HG02678 (cell line): ENCODE results near the gene HAGHL.
"Not testable (repeated sequence)": the region's sequence is repeated elsewhere in the genome, so short reads cannot be mapped to it uniquely, and the experiment has no call there.

Experiments
- ATAC-seq: cut with Tn5 transposase; IDR thresholded peaks from one replicate; pipeline ENCODE4 v1.9.1; 2021; ENCODE audit warnings: mild to moderate bottlenecking, moderate library complexity; ENCODE audit not compliant: unreplicated experiment

Gene HAGHL

DNA sequence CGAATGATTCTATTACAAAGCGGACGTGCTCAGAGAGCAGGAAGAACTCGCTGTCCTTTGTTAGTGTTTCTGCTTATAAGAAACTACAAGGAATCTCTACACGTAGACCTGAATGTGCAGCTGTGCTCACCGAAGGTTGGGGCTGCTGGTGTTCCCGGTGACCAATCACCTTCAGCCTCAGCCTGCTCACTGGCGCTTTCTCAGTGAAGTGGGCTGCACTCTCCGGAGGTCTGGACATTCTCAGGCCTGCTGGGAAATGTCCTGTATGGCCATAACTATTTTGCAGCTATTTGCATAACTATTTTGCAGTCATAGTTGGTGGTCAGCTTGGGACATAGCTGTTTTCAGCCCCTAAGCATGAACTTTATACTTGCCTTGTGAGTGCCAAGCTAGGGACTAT, 23.6 kb downstream of the HAGHL start:
- no peak for ATAC-seq

DNA sequence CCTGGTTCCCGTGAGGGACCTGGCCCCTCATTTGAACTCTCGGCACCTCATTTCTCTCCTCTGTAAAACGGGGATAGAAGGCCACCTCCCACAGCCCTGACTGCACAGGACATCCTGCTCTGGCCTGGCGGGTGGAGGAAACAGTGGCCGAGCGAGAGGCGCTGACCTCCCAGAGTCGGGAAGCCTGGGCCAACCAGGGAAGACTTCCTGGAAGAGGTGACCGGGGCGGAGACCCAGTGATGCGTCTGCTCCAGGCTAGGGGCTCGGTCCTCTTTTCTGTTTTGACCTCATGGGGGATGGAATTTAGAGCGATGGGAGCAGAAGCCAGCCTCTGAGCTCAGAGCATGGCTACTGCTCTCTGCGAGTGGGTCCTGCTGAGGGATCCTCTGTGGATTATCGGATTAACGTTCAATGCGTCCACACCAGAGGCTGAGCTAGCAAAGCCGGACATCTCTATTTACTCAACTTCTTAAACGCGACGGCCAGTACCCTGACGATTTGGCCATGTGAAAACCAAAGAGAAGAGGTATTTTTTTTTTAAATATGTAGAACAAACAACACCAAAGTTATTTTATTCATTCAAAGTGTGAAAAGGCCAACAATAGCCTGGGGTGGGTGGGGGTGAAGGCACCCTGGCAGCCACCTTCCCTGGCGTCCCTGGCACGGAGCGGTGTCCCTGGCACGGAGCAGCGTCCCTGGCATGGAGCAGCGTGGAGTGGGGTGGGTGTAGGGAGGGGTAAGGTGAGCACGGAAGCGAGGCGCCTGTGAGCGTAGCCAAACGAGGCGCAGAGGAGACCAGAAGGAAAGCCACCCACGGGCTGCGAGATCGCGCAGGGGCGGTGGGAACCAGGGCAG, 24.5 kb downstream of the HAGHL start:
- no peak for ATAC-seq

DNA sequence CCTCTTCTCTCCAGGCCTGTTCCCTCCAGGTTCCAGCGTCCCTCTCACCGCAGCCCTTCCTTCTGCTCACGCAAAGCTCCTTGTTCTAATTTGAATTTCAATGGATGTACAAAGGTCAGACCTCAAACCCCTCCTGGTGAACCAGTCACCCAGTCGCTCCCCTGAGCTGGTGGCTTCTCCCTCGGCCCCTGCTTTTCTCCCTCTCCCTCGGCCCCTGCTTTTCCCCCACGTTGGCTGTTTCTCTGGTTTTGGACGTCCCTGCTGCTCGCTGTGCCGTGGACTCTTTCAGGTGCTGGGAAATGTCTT, 25.1 kb downstream of the HAGHL start:
- ATAC-seq: no peak

DNA sequence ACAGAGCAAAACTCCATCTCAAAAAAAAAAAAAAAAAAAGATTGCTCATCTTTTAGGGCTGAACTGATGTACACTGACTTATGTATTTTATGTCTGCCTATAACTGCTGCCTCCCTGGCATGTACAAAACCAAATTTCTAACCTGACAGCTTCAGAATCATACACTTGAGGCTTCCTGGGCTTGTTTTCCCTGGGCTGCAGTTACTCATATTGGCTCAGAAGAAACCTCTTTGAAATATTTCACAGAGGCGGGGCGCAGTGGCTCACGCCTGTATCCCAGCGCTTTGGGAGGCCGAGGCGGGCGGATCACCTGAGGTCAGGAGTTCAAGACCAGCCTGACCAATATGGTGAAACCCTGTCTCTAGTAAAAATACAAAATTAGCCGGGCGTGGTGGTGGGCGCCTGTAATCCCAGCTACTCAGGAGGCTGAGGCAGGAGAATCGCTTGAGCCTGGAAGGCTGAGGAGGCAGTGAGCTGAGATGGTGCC, 27.3 kb downstream of the HAGHL start:
- not testable (repeated sequence) for ATAC-seq

DNA sequence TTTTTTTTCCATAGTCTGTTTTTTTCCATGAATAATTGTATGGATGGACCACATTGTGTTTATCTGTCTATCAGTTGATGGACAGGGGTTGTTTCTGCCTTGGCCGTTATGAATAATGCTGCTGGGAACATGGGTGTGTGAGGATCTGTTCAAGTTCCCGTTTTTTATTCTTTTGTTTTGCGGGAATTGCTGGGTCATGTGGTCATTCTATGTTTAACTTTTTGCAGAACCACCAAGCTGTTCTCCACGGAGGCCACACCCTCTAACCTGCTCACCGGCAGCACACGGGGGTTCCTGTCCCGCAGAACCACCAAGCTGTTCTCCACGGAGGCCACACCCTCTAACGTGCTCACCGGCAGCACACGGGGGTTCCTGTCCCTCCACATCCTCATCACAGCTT, 27.8 kb downstream of the HAGHL start:
- no peak for ATAC-seq

DNA sequence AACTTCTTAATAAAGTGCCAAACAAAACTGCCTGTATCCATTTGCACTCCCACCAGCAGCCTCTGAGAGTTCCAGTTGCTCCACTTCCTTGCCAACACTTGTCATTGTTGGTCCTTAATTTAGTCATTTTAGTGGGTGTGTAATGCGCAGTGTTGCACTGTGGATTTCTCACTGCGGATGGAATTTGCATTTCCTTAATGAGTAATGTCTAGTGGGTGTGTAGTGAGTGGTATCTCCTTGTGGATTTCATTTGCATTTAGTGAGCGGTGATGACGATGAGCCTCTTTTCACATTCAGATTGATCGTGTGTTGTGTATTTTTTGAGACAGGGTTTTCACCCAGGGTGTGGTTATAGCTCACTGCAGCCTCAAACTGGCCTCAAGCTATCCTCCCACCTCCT, 29.5 kb downstream of the HAGHL start:
- no peak for ATAC-seq

DNA sequence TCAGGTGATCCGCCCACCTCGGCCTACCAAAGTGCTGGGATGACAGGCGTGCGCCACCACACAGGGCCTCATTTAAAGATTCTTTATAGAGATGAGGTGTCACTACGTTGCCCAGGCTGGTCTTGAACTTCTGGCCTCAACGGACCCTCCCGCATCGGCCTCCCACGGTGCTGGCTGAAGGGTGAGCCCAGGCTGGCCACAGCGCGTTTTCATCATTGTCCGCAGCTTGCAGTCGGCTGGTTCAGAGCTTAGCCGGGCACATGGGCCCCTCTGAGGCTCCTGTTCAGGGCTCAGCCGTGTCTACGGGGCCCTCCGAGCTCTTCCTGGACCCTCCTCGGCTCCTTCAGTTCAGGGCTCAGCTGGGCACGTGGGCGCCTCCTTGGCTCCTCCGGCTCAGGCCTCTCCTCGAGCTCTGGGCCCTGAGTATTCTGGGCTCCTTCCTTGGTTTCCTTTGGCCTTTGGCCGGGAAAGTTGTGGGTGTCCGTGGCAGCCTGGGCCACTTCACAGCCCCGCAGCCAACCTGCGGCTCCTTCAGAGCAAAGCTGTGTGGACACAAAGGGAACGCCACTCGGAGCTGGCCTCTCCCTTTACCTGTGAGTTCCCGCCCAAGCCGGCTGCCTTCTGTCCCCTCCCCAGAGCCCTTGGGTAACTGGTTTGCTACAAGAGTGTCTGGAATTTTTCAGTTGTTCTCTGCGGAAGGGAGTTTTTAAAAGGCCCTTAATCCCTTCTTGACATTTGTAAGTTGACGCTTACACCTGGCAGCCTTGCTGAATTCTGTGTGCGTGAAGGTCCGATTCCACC, 32.4 kb downstream of the HAGHL start:
- ATAC-seq: no peak

DNA sequence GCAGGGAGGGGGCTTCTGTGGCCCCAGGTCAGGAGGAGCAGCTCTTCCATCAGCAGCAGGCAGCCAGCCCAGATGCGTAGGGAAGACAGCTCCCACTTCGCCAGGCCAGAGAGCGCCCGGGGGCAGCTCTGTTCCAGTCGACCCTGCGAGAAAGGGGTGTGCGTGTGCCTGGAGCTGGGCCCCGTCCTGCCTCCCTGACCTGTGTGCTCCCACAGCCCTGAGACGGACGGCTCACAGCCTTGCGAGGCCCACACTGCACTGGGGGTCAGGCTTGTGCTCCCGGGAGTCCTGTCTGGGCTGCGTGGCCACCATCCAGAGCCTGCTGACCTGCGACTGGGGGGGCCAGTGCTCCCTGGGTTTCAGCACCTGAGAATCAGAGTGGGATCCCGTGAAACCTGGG, 33.2 kb downstream of the HAGHL start:
- no peak for ATAC-seq

DNA sequence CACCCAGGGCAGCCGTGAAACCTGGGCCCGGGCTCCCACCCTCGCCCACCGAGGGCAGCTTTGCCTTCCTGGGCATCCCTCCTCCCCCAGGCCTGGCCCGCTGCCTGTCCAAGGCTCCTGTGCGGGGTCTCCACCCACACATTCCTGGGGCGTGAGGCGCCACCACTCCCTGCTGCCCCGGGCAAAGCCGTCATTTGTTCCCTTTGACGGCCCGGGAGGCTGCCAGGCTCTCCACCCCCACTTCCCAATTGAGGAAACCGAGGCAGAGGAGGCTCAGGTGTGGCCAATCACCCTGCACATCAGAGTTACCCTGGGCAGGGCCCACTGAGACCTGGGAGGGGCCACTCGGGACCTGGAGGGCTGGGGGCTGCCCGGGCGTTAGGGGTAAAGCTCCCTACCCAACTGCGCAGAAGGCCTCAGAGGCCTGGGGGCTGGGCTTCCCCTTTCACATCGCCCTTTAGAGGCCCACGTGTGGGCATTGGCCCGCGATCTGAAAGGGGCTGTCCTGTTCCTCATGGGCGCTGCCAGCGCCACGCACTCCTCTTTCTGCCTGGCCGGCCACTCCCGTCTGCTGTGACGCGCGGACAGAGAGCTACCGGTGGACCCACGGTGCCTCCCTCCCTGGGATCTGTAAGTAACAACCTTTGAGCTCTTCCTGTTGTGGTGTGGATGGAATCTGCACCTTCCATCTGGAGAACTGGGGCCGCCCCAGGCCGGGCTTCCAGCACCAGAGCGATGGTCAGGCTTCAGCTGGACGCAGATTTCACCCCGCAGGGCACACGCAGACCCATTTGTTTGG, 33.8 kb downstream of the HAGHL start, which contains the start of gene MSLN:
TSS of gene MSLN (plus strand) at position 190 of the 799 bp plus-strand sequence. CDS start 1,947 bp downstream, outside the sequence.
- ATAC-seq: no peak

DNA sequence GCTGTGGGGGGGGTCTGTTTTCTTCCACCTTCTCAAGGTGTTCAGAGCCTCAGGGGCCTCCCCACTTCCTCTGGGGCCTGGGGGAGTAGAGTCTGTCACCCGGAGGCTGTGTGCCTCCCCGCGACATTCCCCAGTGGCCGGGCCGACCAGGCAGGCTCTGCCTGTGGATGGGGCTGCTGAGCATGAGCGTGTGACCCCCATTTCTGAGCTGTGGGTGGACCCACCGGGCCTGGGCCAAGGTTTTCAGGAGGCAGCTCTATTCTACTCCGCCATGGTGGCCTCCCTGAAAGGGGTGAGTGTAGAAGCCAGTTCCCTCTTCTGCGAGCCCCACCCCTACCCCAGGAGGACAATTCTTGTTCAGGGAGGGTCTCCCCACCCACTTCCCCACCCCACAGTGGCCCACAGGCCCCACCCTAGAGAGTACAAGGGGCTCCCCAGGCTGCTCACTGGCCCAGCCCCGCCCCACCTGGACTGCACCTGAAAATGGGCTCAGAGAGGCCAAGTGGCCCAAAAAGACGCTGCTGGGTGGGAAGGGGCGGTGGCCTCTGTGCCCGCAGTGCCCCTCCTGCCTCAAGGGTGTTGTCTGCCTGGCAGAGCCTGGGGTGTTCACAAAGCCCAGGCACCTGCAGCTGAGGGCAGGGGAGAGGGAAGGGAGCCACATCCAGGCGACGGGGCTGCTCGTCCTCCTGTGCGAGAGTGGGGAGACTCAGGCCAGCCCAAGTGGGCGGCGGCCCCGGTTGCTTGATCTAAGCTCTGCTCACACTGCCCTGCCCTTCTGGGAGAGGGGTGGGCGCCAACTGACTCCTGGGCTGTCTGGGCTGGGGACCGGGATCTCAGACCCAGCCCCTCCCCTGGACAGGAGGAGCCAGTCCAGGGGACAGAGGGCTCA, 35.0 kb downstream of the HAGHL start:
- no peak for ATAC-seq

DNA sequence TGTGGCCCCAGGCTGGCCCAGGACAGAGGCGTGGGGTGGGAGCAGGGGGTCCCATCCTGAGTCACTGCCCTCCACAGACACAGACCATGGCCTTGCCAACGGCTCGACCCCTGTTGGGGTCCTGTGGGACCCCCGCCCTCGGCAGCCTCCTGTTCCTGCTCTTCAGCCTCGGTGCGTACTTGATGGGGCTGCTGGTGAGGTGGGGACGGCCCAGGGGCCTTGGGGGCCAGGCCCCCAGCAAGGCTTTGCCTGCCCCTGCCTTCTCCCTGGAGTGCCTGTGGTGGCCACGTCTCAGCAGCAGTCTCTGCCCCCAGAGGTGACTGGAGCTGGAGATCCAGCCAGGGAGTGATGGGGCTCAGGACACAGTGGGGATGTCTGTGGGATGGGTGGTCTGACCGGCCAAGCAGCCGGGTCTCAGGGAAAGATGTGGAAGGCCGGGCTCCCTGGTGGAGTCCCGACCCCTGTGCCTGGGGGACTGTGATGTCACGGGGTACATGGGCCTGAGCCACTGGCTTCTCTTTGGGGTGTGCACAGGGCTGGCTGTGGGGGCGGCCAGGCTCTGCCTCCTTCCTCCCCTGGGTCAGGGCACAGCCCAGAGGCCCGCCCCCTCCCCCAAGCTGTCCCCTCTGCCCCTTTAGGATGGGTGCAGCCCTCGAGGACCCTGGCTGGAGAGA, 35.8 kb downstream of the HAGHL start:
- ATAC-seq: no peak

DNA sequence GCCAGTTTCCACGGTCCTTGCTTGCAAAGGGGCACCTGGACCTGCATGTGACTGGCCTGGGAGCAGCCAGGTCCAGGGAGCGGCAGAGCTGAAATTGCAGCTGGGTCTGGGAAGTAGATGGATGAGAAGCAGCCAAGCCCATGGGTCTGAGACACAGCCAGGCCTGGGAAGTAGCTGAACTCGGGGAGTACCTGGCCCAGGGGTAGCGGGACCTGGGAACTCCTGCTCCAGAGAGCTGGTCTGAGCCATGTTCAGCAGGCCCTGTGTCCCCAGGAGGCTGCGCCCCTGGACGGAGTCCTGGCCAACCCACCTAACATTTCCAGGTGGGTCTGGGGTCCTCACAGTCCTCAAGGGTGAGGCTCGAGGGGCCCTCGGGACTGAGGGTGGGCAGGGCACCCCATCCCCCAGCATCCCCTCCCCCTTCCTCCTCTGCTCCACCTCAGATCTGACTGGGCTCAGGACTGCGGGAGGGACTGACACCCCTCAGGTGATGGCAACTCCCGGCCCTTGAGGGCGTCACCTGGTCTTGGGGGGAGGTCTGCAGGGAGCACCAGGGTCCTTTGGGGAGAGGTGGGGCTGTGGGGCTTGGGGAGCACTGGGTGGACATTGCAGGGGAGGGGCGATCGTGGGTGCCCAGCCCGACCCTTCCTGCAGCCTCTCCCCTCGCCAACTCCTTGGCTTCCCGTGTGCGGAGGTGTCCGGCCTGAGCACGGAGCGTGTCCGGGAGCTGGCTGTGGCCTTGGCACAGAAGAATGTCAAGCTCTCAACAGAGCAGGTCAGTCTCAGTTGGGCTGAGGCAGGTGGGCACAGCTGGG, 36.7 kb downstream of the HAGHL start:
- ATAC-seq: no peak

DNA sequence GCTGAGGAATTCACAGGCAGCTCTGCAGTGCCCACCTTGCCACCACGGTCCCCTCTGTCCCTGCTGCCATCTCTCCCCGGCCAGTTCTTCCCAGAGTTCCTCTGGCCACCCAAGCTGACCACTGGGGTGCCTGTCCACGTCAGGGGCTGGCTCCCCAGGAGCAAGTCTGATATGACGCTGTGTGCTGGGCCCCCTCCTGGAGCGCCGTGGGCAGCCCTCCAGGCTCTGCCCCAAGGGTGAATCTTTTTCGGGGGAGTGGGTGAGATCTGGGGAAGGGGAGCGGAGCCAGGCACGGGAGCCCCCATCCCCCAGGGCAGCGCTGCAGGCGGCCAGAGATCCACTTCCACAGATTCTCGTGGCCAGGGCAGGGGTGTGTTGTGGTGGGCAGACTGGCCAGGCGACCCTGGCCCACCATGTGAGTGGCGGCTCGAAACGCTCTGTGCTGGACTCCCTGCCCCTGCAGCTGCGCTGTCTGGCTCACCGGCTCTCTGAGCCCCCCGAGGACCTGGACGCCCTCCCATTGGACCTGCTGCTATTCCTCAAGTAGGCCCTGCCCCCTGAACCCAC, 37.4 kb downstream of the HAGHL start:
- ATAC-seq: no peak

DNA sequence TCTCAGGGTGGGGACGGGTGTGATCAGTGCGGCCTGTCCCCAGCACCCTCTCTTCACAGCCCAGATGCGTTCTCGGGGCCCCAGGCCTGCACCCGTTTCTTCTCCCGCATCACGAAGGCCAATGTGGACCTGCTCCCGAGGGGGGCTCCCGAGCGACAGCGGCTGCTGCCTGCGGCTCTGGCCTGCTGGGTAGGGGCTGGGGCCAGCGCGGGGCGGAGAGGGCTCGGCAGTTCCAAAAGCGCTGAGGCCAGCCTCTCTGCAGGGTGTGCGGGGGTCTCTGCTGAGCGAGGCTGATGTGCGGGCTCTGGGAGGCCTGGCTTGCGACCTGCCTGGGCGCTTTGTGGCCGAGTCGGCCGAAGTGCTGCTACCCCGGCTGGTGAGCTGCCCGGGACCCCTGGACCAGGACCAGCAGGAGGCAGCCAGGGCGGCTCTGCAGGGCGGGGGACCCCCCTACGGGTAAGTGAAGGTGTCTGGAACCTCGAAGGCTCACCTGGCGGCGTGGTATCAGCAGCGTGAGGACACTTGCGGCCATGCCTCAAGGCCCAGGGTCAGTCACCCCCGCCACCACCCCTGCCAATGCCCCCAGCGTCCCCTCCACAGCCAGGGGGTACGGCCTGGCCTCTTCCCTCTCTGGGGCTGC, 38.1 kb downstream of the HAGHL start:
- ATAC-seq: no peak

DNA sequence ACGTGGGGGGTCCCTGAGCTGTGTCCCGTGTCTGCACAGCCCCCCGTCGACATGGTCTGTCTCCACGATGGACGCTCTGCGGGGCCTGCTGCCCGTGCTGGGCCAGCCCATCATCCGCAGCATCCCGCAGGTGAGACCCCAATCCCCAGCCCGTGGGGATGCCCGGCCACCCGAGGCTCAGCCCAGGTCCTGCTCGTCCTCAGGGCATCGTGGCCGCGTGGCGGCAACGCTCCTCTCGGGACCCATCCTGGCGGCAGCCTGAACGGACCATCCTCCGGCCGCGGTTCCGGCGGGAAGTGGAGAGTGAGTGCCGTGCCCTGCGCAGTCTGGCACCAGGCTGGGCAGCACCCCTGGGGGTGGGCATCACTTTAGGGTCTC, 38.6 kb downstream of the HAGHL start:
- ATAC-seq: no peak

DNA sequence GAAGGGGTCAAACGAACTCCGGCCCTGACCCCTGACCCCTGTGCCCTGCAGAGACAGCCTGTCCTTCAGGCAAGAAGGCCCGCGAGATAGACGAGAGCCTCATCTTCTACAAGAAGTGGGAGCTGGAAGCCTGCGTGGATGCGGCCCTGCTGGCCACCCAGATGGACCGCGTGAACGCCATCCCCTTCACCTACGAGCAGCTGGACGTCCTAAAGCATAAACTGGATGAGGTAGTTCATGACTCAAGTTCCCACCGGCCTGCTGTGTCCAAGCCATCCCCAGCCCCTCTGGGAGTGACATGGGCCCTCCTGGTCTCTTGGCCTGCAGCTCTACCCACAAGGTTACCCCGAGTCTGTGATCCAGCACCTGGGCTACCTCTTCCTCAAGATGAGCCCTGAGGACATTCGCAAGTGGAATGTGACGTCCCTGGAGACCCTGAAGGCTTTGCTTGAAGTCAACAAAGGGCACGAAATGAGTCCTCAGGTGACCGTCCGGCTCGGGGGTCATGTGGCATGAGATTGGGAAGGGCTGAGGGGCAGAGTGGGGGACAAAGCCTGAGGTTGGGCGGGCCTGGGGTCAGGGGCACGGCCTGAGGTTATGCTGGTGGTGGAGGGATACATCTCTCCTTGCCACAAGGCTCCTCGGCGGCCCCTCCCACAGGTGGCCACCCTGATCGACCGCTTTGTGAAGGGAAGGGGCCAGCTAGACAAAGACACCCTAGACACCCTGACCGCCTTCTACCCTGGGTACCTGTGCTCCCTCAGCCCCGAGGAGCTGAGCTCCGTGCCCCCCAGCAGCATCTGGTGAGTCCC, 39.3 kb downstream of the HAGHL start:
- no peak for ATAC-seq
